ENCODE measurements around the gene KCNS3. TPM values are rescaled to one million over a fixed set of nuclear protein-coding genes. Genes with fewer than 3 reads are reported as not detected.

The KCNS3 gene
- total RNA-seq, 1 experiment from 2014 or later = 0.20 TPM

GRCh38 chr2:17876590-17876989 is 1.9 kb upstream of the KCNS3 start:
- Mint-ChIP-seq H3K9me3 (ENCODE audit: unreplicated experiment) (no peaks in the 10 kb centered on the region), H3K36me3 (ENCODE audit: insufficient read depth, unreplicated experiment) (peaks cover 5% of the 10 kb centered on the region), H3K4me3 (ENCODE audit: unreplicated experiment) (no peak overlapping the region), H3K27me3 (ENCODE audit: insufficient read depth, unreplicated experiment) (peaks cover 46% of the 10 kb centered on the region), H3K4me1 (ENCODE audit: low read depth, unreplicated experiment) (peaks cover 6% of the 10 kb centered on the region), H3K27ac (ENCODE audit: unreplicated experiment) (no peak overlapping the region)
- Histone ChIP-seq H3K4me1 (peaks cover 11% of the 10 kb centered on the region; the same call in 1 of the 2 replicates), H3K4me3 (ENCODE audit: low read depth, low read length) (no peak overlapping the region), H3K9me3 (0 out of 2 replicates have a peak, but pooled peaks cover 3% of the 10 kb centered on the region), H3K27me3 (replicated peaks; ENCODE audit: control insufficient read depth, insufficient read depth, low read length) (peaks cover 7% of the 10 kb centered on the region), H3K36me3 (ENCODE audit: control insufficient read depth, insufficient read depth, low read length) (no peaks in the 10 kb centered on the region)
- ChIA-PET POLR2A (no interaction called here), CTCF (no interaction called here)
- no peak for DNase-seq
- no TSS peak for BruUV-seq (replicated peaks)
- TF ChIP-seq, protein P1, sequence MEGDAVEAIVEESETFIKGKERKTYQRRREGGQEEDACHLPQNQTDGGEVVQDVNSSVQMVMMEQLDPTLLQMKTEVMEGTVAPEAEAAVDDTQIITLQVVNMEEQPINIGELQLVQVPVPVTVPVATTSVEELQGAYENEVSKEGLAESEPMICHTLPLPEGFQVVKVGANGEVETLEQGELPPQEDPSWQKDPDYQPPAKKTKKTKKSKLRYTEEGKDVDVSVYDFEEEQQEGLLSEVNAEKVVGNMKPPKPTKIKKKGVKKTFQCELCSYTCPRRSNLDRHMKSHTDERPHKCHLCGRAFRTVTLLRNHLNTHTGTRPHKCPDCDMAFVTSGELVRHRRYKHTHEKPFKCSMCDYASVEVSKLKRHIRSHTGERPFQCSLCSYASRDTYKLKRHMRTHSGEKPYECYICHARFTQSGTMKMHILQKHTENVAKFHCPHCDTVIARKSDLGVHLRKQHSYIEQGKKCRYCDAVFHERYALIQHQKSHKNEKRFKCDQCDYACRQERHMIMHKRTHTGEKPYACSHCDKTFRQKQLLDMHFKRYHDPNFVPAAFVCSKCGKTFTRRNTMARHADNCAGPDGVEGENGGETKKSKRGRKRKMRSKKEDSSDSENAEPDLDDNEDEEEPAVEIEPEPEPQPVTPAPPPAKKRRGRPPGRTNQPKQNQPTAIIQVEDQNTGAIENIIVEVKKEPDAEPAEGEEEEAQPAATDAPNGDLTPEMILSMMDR (IDR thresholded peaks at IDR 0.05; ENCODE audit: insufficient read depth in 1 of 2, low read depth in 1 of 2, low read length in 1 of 2, severe bottlenecking in 1 of 2, unreplicated experiment in 1 of 2) = no peak
- intact Hi-C loops (cut with micrococcal nuclease; ENCODE audit: unreplicated experiment) = no loop called here

DNA sequence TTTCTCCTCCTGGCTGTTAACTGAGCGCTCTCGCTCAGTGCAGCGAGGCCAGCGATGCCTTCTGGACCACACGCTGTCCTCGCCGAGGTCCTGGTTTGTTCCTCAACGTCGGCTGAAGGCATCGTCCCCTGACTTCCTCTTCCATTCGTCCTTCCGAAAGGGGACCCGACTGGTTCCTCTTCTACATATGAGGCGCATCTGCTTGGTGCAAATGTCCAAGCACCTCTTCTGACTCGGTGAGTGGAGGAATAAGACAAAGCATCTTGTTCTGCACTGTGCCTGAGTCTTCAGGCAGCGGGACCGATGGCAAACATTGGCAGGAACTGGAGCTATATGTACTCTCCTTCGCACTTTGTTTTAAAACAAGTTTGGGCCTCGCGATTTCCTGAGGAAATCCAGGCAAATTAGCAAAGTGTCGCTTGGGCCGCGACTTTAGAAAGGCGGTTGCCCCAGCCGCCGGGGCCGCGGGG is 621 bp upstream of the KCNS3 start:
- peaks cover 50% of the 10 kb centered on the region for H3K27me3 Mint-ChIP-seq (ENCODE audit: insufficient read depth, unreplicated experiment)
- Histone ChIP-seq H3K27me3 (replicated peaks; ENCODE audit: control insufficient read depth, insufficient read depth, low read length) (peaks cover 7% of the 10 kb centered on the region), H3K36me3 (ENCODE audit: control insufficient read depth, insufficient read depth, low read length) (no peaks in the 10 kb centered on the region), H3K4me3 (ENCODE audit: low read depth, low read length) (peak overlapping the region; percentile 44), H3K4me1 (peaks cover 11% of the 10 kb centered on the region; the same call in 1 of the 2 replicates), H3K9me3 (0 out of 2 replicates have a peak, but pooled peaks cover 3% of the 10 kb centered on the region)
- ChIA-PET CTCF (no interaction called here), POLR2A (no interaction called here)
- DNase-seq = no peak
- no peak overlapping the region for H3K27ac Mint-ChIP-seq (ENCODE audit: unreplicated experiment)
- TF ChIP-seq, protein P1 (IDR thresholded peaks at IDR 0.05; ENCODE audit: insufficient read depth in 1 of 2, low read depth in 1 of 2, low read length in 1 of 2, severe bottlenecking in 1 of 2, unreplicated experiment in 1 of 2) = no peak
- no peaks in the 10 kb centered on the region for H3K9me3 Mint-ChIP-seq (ENCODE audit: unreplicated experiment)
- intact Hi-C loops (cut with micrococcal nuclease; ENCODE audit: unreplicated experiment) = no loop called here
- H3K4me3 Mint-ChIP-seq (ENCODE audit: unreplicated experiment) = peak overlapping the region; percentile 73
- H3K36me3 Mint-ChIP-seq (ENCODE audit: insufficient read depth, unreplicated experiment) = peaks cover 5% of the 10 kb centered on the region
- H3K4me1 Mint-ChIP-seq (ENCODE audit: low read depth, unreplicated experiment) = peaks cover 6% of the 10 kb centered on the region
- BruUV-seq (replicated peaks) = no TSS peak

- no TSS peak for BruUV-seq (replicated peaks)
- POLR2A ChIA-PET = no interaction called here
- Mint-ChIP-seq H3K27ac (ENCODE audit: unreplicated experiment) (no peak overlapping the region), H3K4me3 (ENCODE audit: unreplicated experiment) (peak overlapping the region; percentile 79), H3K27me3 (ENCODE audit: insufficient read depth, unreplicated experiment) (peaks cover 47% of the 10 kb centered on the region), H3K4me1 (ENCODE audit: low read depth, unreplicated experiment) (peaks cover 6% of the 10 kb centered on the region), H3K9me3 (ENCODE audit: unreplicated experiment) (peaks cover 8% of the 10 kb centered on the region), H3K36me3 (ENCODE audit: insufficient read depth, unreplicated experiment) (peaks cover 5% of the 10 kb centered on the region)
- H3K9me3 ChIP-seq = 0 out of 2 replicates have a peak, but pooled peaks cover 3% of the 10 kb centered on the region
- H3K27me3 ChIP-seq (replicated peaks; ENCODE audit: control insufficient read depth, insufficient read depth, low read length) = peaks cover 7% of the 10 kb centered on the region
- intact Hi-C loops (cut with micrococcal nuclease; ENCODE audit: unreplicated experiment) = no loop called here
- TF ChIP-seq, protein P1 (IDR thresholded peaks at IDR 0.05; ENCODE audit: insufficient read depth in 1 of 2, low read depth in 1 of 2, low read length in 1 of 2, severe bottlenecking in 1 of 2, unreplicated experiment in 1 of 2) = peak in 1 of 2 experiments; percentile 9
- CTCF ChIA-PET = interaction anchor here (1.2 kb wide), 1 partner anchor 39 kb away, joined by 3 read pairs; no protein-coding TSS in a partner anchor
- peak overlapping the region; percentile 37; the same call in 1 of the 2 replicates for H3K4me3 ChIP-seq (ENCODE audit: low read depth, low read length)
- no peaks in the 10 kb centered on the region for H3K36me3 ChIP-seq (ENCODE audit: control insufficient read depth, insufficient read depth, low read length)
- DNase-seq = peak; percentile 45 to 50
- H3K4me1 ChIP-seq = peaks cover 11% of the 10 kb centered on the region; the same call in 1 of the 2 replicates
Observed at GRCh38 chr2:17879137-17879912, 858 bp downstream of the KCNS3 start.
